ENCODE data around the gene TRIM63. TPM values are rescaled to one million over a fixed set of nuclear protein-coding genes. Genes with fewer than 3 reads are reported as not detected.
A peak's percentile ranks its signal among the peaks of the same experiment; 100 is the strongest.

The TRIM63 gene
- total and polyA plus RNA-seq, 9 of the 15 experiments (the other 6 are each of a cell fraction or from before 2014, with no cell fraction given): 0.08 to 0.57 (median 0.36) TPM

DNA sequence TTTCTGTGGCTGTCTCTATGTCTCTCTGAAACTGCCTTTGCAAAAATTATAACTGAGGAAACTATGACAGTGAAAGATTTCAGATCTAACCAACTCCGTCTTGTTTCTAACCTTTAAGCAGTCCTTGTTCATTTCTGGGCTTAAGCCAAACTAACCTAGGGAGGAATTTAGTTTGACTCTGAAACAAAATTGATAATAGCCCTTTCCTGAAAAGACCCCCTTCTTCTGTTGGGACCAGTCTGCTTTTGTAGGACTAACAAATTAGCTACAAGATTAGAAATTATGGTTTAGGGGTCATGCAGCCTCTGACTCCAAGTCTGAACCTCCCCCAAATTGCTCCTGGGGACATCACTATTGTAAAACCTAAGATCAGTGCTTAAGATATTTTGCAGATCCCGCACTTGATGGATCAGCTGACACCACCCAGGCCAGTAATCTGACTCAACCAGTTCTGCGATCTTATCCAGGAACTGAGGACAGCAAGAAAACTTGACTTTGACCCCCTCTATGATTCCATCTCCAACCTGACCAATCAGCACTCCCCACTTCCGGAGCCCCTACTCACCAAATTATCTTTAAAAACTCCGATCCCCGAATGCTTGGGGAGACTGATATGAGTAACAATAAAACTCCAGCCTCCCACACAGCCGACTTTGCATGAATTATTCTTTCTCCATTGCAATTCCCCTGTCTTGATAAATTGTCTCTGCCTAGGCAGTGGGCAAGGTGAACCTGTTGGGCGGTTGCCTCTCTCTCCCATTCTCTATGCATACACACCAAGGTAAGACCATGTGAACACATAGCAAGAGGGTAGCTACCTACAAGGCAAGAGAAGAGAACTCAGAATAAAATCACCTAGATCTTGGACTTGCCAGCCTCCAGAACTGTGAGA lies 11.1 kb upstream of the TRIM63 start (continued):
- TF ChIP-seq HES1 (IDR thresholded peaks at IDR 0.05; ENCODE audit: low read depth): 0 out of 2 replicates have a peak, but pooled peaks have one; percentile 49
- TF ChIP-seq SMAD3 (CRISPR knock-in tag; conservative IDR thresholded peaks at IDR 0.05): 0 out of 2 replicates have a peak, but pooled peaks have one; percentile 1
- TF ChIP-seq CEBPG (CRISPR knock-in tag; IDR thresholded peaks at IDR 0.05): no peak
- TF ChIP-seq CEBPG (tag; conservative IDR thresholded peaks at IDR 0.05 in 1 of 2, IDR thresholded peaks at IDR 0.05 in 1 of 2): no peak
- no peak for TF ChIP-seq NR4A1 (CRISPR knock-in tag; IDR thresholded peaks at IDR 0.05)
- 0 out of 2 replicates have a peak, but pooled peaks have one; percentile 58 for TF ChIP-seq NR4A1 (tag; IDR thresholded peaks at IDR 0.05)
- 0 out of 2 replicates have a peak, but pooled peaks have one; percentile 30 for TF ChIP-seq ZEB2 (IDR thresholded peaks at IDR 0.05)
- TF ChIP-seq MTA2 (IDR thresholded peaks at IDR 0.05; ENCODE audit: low read depth): peak; percentile 39; the same call in 1 of the 2 replicates
- TF ChIP-seq KDM1A (IDR thresholded peaks at IDR 0.05): peak; percentile 41 to 73; a peak in 2 of 4 replicates
- TF ChIP-seq NCOR1 (IDR thresholded peaks at IDR 0.05): peak; percentile 47; the same call in 1 of the 2 replicates
- TF ChIP-seq, protein P1, sequence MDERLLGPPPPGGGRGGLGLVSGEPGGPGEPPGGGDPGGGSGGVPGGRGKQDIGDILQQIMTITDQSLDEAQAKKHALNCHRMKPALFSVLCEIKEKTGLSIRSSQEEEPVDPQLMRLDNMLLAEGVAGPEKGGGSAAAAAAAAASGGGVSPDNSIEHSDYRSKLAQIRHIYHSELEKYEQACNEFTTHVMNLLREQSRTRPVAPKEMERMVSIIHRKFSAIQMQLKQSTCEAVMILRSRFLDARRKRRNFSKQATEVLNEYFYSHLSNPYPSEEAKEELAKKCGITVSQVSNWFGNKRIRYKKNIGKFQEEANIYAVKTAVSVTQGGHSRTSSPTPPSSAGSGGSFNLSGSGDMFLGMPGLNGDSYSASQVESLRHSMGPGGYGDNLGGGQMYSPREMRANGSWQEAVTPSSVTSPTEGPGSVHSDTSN (CRISPR knock-in tag; IDR thresholded peaks at IDR 0.05; ENCODE audit: low read depth): no peak
- TF ChIP-seq, protein P1 (tag; conservative IDR thresholded peaks at IDR 0.05; ENCODE audit: low read depth): peak; percentile 45
- TF ChIP-seq EP300 (IDR thresholded peaks at IDR 0.05; ENCODE audit: low read length): peak; percentile 67
- TF ChIP-seq ZKSCAN3 (CRISPR knock-in tag; IDR thresholded peaks at IDR 0.05): no peak
- TF ChIP-seq, protein P2, sequence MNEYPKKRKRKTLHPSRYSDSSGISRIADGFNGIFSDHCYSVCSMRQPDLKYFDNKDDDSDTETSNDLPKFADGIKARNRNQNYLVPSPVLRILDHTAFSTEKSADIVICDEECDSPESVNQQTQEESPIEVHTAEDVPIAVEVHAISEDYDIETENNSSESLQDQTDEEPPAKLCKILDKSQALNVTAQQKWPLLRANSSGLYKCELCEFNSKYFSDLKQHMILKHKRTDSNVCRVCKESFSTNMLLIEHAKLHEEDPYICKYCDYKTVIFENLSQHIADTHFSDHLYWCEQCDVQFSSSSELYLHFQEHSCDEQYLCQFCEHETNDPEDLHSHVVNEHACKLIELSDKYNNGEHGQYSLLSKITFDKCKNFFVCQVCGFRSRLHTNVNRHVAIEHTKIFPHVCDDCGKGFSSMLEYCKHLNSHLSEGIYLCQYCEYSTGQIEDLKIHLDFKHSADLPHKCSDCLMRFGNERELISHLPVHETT (CRISPR knock-in tag; conservative IDR thresholded peaks at IDR 0.05 in 1 of 2, IDR thresholded peaks at IDR 0.05 in 1 of 2): peak in 1 of 2 experiments; percentile 42; a peak in 1 of 4 replicates
- TF ChIP-seq TEAD4 (IDR thresholded peaks at IDR 0.05; ENCODE audit: low read length): peak; percentile 50
- TF ChIP-seq TEAD4 (CRISPR knock-in tag; IDR thresholded peaks at IDR 0.05; ENCODE audit: borderline replicate concordance): no peak
- TF ChIP-seq, protein P3, sequence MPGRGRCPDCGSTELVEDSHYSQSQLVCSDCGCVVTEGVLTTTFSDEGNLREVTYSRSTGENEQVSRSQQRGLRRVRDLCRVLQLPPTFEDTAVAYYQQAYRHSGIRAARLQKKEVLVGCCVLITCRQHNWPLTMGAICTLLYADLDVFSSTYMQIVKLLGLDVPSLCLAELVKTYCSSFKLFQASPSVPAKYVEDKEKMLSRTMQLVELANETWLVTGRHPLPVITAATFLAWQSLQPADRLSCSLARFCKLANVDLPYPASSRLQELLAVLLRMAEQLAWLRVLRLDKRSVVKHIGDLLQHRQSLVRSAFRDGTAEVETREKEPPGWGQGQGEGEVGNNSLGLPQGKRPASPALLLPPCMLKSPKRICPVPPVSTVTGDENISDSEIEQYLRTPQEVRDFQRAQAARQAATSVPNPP (IDR thresholded peaks at IDR 0.05; ENCODE audit: borderline replicate concordance, insufficient read depth, insufficient read length): no peak
- peak; percentile 85 for TF ChIP-seq SMARCE1 (IDR thresholded peaks at IDR 0.05)
- peak; percentile 88 for TF ChIP-seq ARID1B (IDR thresholded peaks at IDR 0.05)
- peak; percentile 66; the same call in 1 of the 2 replicates for TF ChIP-seq KLF16 (IDR thresholded peaks at IDR 0.05)
- peak; percentile 33; the same call in 1 of the 2 replicates for TF ChIP-seq GABPA (tag; conservative IDR thresholded peaks at IDR 0.05; ENCODE audit: low read depth)
- TF ChIP-seq SRSF1 (IDR thresholded peaks at IDR 0.05; ENCODE audit: low read depth, low read length): no peak
